ENCODE results near the gene TTC14.
"Not testable (repeated sequence)": the region's sequence is repeated elsewhere in the genome, so short reads cannot be mapped to it uniquely, and the experiment has no call there.

The TTC14 gene

DNA sequence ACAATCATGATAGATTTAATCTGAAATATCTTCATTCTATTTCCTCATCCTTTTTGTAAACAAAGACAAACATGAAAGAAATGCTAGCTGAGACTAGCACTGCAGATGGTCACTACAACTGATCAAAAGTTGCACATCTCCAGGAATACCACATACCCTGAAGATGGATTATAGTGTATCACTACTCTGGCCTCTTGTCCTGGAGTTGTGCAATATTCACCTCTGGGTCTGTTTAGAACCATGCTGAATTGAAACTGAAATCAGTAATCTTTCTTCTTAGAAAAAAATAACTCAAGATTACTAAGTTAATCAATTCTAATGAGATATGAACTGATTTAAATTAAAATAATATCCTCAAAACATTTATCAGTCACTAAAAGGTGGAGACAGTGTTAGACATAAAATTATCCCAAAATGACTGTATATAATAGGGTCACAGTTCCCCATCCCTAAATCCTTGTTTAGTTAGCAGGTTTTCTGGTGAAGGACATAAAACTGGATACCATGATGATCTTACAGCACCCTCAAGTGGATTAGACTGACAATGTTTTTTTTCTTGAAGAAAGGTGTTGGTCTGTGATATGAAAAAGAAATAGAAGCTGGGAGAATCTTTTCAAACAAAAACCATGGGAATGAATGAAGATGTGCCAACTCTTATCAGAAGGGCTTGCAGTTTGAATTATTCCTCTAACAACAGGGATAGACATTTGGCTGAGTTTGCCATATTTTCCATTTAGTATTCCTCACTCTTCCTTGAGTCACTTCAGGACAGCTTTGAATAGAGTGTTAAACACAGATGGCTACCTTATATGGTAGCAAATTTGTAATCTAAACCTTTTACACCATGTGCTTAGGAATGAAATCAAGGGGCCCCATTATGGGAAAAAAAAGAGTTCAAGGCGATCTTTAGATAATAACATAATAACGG, 7.1 kb upstream of the TTC14 start:
- Histone ChIP-seq H3K4me1 (ENCODE audit: control insufficient read depth, insufficient read depth, low read length, poor library complexity, severe bottlenecking) (no peaks in the 10 kb centered on the region), H3K27ac (ENCODE audit: low read depth, low read length, severe bottlenecking) (no peak overlapping the region), H3K36me3 (ENCODE audit: control insufficient read depth, insufficient read depth, low read length) (no peaks in the 10 kb centered on the region), H3K9me3 (ENCODE audit: control insufficient read depth, low read length) (no peaks in the 10 kb centered on the region), H3K4me3 (ENCODE audit: extremely low read depth, insufficient read depth, low read length, poor library complexity, severe bottlenecking) (no peak overlapping the region)
- WGBS, 2 experiments (ENCODE audit: insufficient coverage in 2 of 2) = 90% methylated on average over 2 of the region's 2 CpGs; no CpG with 5 or more reads in 1 of the 2 experiments

DNA sequence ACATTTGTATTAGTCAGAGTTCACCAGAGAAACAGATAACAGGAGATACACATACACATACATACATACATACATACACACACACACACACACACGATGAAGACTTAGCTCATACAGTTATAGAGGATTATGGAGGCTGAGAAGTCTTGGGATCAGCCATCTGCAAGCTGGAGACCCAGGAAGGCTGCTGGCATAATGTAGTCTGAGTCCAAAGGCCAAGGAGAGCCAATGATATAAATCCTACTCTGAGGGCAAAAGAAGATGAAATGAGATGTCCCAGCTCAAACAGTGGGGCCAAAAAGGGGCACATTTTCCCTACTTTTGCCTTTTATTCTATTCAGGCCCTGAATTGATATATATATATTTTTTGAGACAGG, 6.4 kb upstream of the TTC14 start:
- no peak overlapping the region for H3K27ac ChIP-seq (ENCODE audit: low read depth, low read length, severe bottlenecking)
- no CpG with 5 or more reads among the region's 1 CpG for WGBS, 2 experiments (ENCODE audit: insufficient coverage in 2 of 2)
- H3K36me3 ChIP-seq (ENCODE audit: control insufficient read depth, insufficient read depth, low read length) = no peaks in the 10 kb centered on the region
- H3K9me3 ChIP-seq (ENCODE audit: control insufficient read depth, low read length) = no peaks in the 10 kb centered on the region
- no peaks in the 10 kb centered on the region for H3K4me1 ChIP-seq (ENCODE audit: control insufficient read depth, insufficient read depth, low read length, poor library complexity, severe bottlenecking)
- H3K4me3 ChIP-seq (ENCODE audit: extremely low read depth, insufficient read depth, low read length, poor library complexity, severe bottlenecking) = no peak overlapping the region

DNA sequence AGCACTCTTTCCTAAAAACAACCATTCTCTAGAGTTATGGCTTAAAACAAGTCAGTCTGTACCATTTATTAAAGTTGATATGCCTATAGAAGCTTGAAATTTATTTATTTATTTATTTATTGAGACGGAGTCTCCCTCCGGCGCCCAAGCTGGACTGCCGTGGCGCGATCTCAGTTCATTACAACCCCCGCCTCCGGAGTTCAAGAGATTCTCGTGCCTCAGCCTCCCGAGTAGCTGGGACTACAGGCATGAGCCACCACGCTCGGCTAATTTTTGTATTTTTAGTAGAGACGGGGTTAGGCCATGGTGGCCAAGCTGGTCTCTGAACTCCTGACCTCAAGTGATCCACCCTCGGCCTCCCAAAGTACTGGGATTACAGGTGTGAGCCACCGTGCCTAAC, 1.5 kb upstream of the TTC14 start:
- Histone ChIP-seq H3K9me3 (ENCODE audit: control insufficient read depth, low read length) (no peaks in the 10 kb centered on the region), H3K4me1 (ENCODE audit: control insufficient read depth, insufficient read depth, low read length, poor library complexity, severe bottlenecking) (peaks cover 6% of the 10 kb centered on the region), H3K36me3 (ENCODE audit: control insufficient read depth, insufficient read depth, low read length) (peaks cover 14% of the 10 kb centered on the region), H3K4me3 (ENCODE audit: extremely low read depth, insufficient read depth, low read length, poor library complexity, severe bottlenecking) (no peak overlapping the region), H3K27ac (ENCODE audit: low read depth, low read length, severe bottlenecking) (no peak overlapping the region)
- 93 to 97% methylated on average over 14 to 15 of the region's 15 CpGs for WGBS, 2 experiments (ENCODE audit: insufficient coverage in 2 of 2)

DNA sequence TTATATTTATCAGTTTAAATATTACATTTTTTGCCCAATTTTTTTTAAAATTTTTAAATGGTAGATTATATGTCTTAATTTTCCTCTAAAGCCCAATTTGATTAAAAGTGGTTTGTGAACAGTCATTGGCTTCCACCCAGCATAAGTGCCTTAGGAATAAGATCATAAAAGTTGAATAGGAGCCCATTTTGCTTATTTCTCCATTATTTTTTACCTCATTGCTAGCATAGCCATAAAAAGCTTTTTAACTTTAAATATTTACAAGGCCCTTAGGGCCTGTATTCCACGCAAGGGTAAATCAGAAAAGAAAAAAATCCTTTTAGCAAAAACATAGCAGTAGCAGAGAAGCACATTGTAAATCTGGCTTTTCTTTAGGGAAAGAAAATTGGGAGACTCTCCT, 9.0 kb downstream of the TTC14 start:
- no peaks in the 10 kb centered on the region for H3K9me3 ChIP-seq (ENCODE audit: control insufficient read depth, low read length)
- peaks cover 60% of the 10 kb centered on the region for H3K36me3 ChIP-seq (ENCODE audit: control insufficient read depth, insufficient read depth, low read length)
- no peak overlapping the region for H3K27ac ChIP-seq (ENCODE audit: low read depth, low read length, severe bottlenecking)
- no peaks in the 10 kb centered on the region for H3K4me1 ChIP-seq (ENCODE audit: control insufficient read depth, insufficient read depth, low read length, poor library complexity, severe bottlenecking)
- no CpG with 5 or more reads among the region's 1 CpG for WGBS, 2 experiments (ENCODE audit: insufficient coverage in 2 of 2)
- no peak overlapping the region for H3K4me3 ChIP-seq (ENCODE audit: extremely low read depth, insufficient read depth, low read length, poor library complexity, severe bottlenecking)

DNA sequence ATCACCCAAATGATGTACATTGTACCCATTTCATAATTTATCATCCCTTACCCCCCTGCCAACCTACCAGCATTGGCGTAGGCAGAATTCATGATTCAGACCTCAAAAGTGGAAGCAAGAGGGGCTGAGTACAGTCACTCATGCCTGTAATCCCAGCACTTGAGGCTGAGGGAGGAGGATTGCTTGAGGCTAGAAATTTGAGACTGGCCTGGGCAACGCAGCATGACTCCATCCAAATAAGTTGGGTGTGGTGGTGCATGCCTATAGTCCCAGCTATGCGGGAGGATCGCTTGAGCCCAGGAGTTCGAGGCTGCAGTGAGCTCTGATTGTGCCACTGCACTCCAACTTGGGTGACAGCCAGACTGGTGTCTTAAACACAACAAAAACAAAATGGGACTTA, 10.4 kb downstream of the TTC14 start:
- H3K27ac ChIP-seq (ENCODE audit: low read depth, low read length, severe bottlenecking) = no peak overlapping the region
- H3K4me3 ChIP-seq (ENCODE audit: extremely low read depth, insufficient read depth, low read length, poor library complexity, severe bottlenecking) = no peak overlapping the region
- WGBS, 2 experiments (ENCODE audit: insufficient coverage in 2 of 2) = 90 to 97% methylated on average over 4 to 5 of the region's 5 CpGs
- peaks cover 49% of the 10 kb centered on the region for H3K36me3 ChIP-seq (ENCODE audit: control insufficient read depth, insufficient read depth, low read length)
- no peaks in the 10 kb centered on the region for H3K9me3 ChIP-seq (ENCODE audit: control insufficient read depth, low read length)
- H3K4me1 ChIP-seq (ENCODE audit: control insufficient read depth, insufficient read depth, low read length, poor library complexity, severe bottlenecking) = no peaks in the 10 kb centered on the region

DNA sequence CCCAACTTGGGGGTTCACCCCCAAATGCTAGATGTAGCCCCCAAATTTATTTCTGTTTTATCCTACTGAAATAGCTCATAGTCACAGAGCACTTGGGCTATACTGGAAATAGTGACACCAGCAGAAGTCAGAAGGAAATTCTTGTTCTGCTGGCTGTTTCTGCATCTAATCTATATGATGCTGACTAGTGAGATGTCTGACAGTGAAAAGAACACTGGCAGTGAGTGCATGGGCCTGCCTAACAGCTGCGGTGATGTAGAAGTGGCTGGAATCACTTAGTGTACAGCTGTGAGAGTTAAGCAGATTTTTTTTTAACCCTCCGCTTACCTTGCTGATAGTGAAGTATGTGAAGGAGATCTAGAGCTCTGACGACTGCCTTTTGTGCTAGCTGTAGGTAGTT, 14.0 kb downstream of the TTC14 start:
- Histone ChIP-seq H3K27ac (ENCODE audit: low read depth, low read length, severe bottlenecking) (no peak overlapping the region), H3K9me3 (ENCODE audit: control insufficient read depth, low read length) (no peaks in the 10 kb centered on the region), H3K36me3 (ENCODE audit: control insufficient read depth, insufficient read depth, low read length) (peaks cover 26% of the 10 kb centered on the region), H3K4me1 (ENCODE audit: control insufficient read depth, insufficient read depth, low read length, poor library complexity, severe bottlenecking) (no peaks in the 10 kb centered on the region), H3K4me3 (ENCODE audit: extremely low read depth, insufficient read depth, low read length, poor library complexity, severe bottlenecking) (no peak overlapping the region)
- no CpG with 5 or more reads among the region's 3 CpGs for WGBS, 2 experiments (ENCODE audit: insufficient coverage in 2 of 2)

DNA sequence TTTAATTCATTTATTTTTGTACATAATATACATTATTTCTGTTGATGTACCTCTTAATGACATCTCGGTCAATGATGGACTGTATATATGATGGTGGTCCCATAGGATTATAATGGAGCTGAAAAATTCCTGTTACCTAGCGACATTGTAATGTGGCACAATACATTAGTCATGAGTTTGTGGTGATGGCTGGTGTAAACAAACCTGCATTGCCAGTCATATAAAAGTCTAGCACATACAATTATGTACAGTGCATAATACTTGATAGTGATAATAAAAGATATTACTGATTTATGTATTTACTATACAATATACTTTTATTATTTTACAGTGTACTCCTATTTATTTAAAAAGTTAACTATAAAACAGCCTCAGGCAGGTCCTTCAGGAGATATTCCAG, 15.1 kb downstream of the TTC14 start:
- Histone ChIP-seq H3K4me1 (ENCODE audit: control insufficient read depth, insufficient read depth, low read length, poor library complexity, severe bottlenecking) (no peaks in the 10 kb centered on the region), H3K27ac (ENCODE audit: low read depth, low read length, severe bottlenecking) (no peak overlapping the region), H3K36me3 (ENCODE audit: control insufficient read depth, insufficient read depth, low read length) (peaks cover 17% of the 10 kb centered on the region), H3K9me3 (ENCODE audit: control insufficient read depth, low read length) (no peaks in the 10 kb centered on the region), H3K4me3 (ENCODE audit: extremely low read depth, insufficient read depth, low read length, poor library complexity, severe bottlenecking) (no peak overlapping the region)
- 67 to 100% methylated on average over 1 of the region's 2 CpGs for WGBS, 2 experiments (ENCODE audit: insufficient coverage in 2 of 2)

DNA sequence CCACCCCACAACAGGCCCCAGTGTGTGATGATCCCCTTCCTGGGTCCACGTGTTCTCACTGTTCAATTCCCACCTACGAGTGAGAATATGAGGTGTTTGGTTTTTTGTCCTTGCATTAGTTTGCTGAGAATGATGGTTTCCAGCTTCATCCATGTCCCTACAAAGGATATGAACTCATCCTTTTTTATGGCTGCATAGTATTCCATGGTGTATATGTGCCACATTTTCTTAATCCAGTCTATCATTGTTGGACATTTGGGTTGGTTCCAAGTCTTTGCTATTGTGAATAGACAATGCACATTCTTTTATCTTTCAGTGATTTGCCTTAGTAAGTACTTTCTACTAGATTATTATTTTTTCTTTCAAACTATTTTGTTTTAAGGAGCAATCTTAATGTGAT, 16.6 kb downstream of the TTC14 start:
- H3K4me3 ChIP-seq (ENCODE audit: extremely low read depth, insufficient read depth, low read length, poor library complexity, severe bottlenecking); H3K4me1 ChIP-seq (ENCODE audit: control insufficient read depth, insufficient read depth, low read length, poor library complexity, severe bottlenecking); H3K9me3 ChIP-seq (ENCODE audit: control insufficient read depth, low read length); H3K27ac ChIP-seq (ENCODE audit: low read depth, low read length, severe bottlenecking); H3K36me3 ChIP-seq (ENCODE audit: control insufficient read depth, insufficient read depth, low read length): not testable (repeated sequence)
- no CpG with 5 or more reads among the region's 2 CpGs for WGBS, 2 experiments (ENCODE audit: insufficient coverage in 2 of 2)

DNA sequence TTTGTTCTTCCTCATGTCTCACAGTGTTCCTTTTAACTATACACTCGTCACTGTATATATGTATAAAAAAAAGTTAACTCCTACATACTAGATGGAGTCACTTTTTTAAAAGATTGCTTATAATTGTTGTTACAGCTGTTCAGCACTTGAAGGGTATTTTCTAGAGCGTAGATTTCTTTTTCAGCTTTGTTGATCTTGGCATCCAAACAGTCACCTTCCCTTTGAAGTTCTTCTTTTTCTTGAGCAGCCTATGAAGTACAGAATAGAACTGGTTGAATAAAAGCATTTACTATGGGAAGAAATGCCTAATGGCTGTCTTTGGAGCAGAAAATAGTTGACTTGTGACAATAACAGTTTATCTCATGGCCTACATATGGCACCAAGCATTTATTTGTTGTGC, 17.8 kb downstream of the TTC14 start:
- Histone ChIP-seq H3K36me3 (ENCODE audit: control insufficient read depth, insufficient read depth, low read length) (peaks cover 5% of the 10 kb centered on the region), H3K4me3 (ENCODE audit: extremely low read depth, insufficient read depth, low read length, poor library complexity, severe bottlenecking) (no peak overlapping the region), H3K9me3 (ENCODE audit: control insufficient read depth, low read length) (no peaks in the 10 kb centered on the region), H3K27ac (ENCODE audit: low read depth, low read length, severe bottlenecking) (no peak overlapping the region), H3K4me1 (ENCODE audit: control insufficient read depth, insufficient read depth, low read length, poor library complexity, severe bottlenecking) (no peaks in the 10 kb centered on the region)
- WGBS, 2 experiments (ENCODE audit: insufficient coverage in 2 of 2) = no CpG with 5 or more reads among the region's 2 CpGs

DNA sequence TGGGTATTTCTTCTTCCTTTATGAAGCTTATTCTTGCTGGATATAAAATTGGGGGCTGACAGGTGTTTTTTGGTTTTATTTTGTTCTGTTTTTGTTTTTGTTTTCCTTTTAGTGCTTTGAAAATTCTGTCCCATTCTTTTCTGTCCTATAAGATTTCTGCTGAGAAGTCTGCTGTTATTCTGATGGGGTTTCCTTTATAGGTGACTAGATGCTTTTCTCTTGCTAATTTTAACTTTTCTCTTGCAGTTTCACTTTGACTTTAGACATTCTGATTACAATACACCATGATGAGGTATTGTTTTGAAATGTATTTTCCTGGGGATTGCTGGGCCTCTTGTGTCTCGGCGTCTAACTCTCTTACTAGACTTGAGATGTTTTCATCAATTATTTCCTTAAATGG, 22.8 kb downstream of the TTC14 start:
- no peak overlapping the region for H3K4me3 ChIP-seq (ENCODE audit: extremely low read depth, insufficient read depth, low read length, poor library complexity, severe bottlenecking)
- no peaks in the 10 kb centered on the region for H3K4me1 ChIP-seq (ENCODE audit: control insufficient read depth, insufficient read depth, low read length, poor library complexity, severe bottlenecking)
- H3K9me3 ChIP-seq (ENCODE audit: control insufficient read depth, low read length) = no peaks in the 10 kb centered on the region
- no peak overlapping the region for H3K27ac ChIP-seq (ENCODE audit: low read depth, low read length, severe bottlenecking)
- H3K36me3 ChIP-seq (ENCODE audit: control insufficient read depth, insufficient read depth, low read length) = no peaks in the 10 kb centered on the region
- no CpG with 5 or more reads among the region's 2 CpGs for WGBS, 2 experiments (ENCODE audit: insufficient coverage in 2 of 2)

DNA sequence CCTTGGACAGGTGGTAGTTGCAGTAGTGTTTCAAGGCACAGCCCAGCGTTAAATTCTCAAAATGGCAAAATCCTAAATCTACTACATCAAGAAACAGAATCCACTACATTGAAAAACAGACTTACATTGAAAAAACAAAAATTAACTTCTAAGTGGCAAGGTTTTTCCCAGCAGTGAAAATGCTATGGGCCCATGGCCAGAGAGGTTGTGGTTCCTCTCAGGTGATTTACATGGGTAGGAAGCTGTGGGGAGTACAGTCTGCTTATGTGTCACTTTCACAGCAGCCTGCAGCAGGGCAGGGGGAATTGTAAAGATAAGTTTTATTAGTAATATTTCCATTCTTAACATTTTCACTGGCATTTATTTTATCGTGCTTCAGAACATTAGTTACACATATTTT, 24.9 kb downstream of the TTC14 start:
- Histone ChIP-seq H3K27ac (ENCODE audit: low read depth, low read length, severe bottlenecking) (no peak overlapping the region), H3K9me3 (ENCODE audit: control insufficient read depth, low read length) (no peaks in the 10 kb centered on the region), H3K4me3 (ENCODE audit: extremely low read depth, insufficient read depth, low read length, poor library complexity, severe bottlenecking) (no peak overlapping the region), H3K4me1 (ENCODE audit: control insufficient read depth, insufficient read depth, low read length, poor library complexity, severe bottlenecking) (no peaks in the 10 kb centered on the region), H3K36me3 (ENCODE audit: control insufficient read depth, insufficient read depth, low read length) (no peaks in the 10 kb centered on the region)
- 67% methylated on average over 1 of the region's 2 CpGs; no CpG with 5 or more reads in 1 of the 2 experiments for WGBS, 2 experiments (ENCODE audit: insufficient coverage in 2 of 2)

All from mesodermal cell (in vitro differentiated cells).